ENCODE data around the gene KIF3B.
"Not testable (repeated sequence)": the region's sequence is repeated elsewhere in the genome, so short reads cannot be mapped to it uniquely, and the experiment has no call there.

Gene KIF3B

GRCh38 chr20:32320305-32320704 is 42.9 kb downstream of the KIF3B start:
- DNase-seq (ENCODE audit: insufficient read length, low spot score) (no peak), FAIRE-seq (no peak)
- TF ChIP-seq, protein P1, sequence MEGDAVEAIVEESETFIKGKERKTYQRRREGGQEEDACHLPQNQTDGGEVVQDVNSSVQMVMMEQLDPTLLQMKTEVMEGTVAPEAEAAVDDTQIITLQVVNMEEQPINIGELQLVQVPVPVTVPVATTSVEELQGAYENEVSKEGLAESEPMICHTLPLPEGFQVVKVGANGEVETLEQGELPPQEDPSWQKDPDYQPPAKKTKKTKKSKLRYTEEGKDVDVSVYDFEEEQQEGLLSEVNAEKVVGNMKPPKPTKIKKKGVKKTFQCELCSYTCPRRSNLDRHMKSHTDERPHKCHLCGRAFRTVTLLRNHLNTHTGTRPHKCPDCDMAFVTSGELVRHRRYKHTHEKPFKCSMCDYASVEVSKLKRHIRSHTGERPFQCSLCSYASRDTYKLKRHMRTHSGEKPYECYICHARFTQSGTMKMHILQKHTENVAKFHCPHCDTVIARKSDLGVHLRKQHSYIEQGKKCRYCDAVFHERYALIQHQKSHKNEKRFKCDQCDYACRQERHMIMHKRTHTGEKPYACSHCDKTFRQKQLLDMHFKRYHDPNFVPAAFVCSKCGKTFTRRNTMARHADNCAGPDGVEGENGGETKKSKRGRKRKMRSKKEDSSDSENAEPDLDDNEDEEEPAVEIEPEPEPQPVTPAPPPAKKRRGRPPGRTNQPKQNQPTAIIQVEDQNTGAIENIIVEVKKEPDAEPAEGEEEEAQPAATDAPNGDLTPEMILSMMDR (IDR thresholded peaks at IDR 0.05; ENCODE audit: insufficient read depth, missing control alignments), result no peak

GRCh38 chr20:32321390-32321789 is 43.9 kb downstream of the KIF3B start:
- TF ChIP-seq, protein P1 (IDR thresholded peaks at IDR 0.05; ENCODE audit: insufficient read depth, missing control alignments), result no peak
- FAIRE-seq, result no peak
- DNase-seq (ENCODE audit: insufficient read length, low spot score), result no peak

GRCh38 chr20:32322260-32322659 is 44.8 kb downstream of the KIF3B start:
- not testable (repeated sequence) for FAIRE-seq; DNase-seq (ENCODE audit: insufficient read length, low spot score)

DNA sequence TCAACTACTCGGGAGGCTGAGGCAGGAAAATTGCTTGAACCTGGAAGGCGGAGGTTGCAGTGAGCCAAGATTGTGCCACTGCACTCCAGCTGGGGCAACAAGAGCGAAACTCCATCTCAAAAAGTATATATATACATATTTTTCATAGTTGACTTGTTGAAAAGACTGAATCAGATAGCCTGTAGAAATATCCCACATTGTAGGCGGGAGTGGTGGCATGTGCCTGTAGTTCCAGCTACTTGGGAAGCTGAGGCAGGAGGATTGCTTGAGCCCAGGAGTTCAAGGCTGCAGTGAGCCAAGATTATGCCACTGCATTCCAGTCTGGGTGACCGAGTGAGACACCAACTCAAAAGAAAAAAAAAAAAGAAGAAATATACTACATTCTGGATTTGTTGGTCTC is 46.3 kb downstream of the KIF3B start:
- not testable (repeated sequence) for DNase-seq (ENCODE audit: insufficient read length, low spot score); FAIRE-seq

DNA sequence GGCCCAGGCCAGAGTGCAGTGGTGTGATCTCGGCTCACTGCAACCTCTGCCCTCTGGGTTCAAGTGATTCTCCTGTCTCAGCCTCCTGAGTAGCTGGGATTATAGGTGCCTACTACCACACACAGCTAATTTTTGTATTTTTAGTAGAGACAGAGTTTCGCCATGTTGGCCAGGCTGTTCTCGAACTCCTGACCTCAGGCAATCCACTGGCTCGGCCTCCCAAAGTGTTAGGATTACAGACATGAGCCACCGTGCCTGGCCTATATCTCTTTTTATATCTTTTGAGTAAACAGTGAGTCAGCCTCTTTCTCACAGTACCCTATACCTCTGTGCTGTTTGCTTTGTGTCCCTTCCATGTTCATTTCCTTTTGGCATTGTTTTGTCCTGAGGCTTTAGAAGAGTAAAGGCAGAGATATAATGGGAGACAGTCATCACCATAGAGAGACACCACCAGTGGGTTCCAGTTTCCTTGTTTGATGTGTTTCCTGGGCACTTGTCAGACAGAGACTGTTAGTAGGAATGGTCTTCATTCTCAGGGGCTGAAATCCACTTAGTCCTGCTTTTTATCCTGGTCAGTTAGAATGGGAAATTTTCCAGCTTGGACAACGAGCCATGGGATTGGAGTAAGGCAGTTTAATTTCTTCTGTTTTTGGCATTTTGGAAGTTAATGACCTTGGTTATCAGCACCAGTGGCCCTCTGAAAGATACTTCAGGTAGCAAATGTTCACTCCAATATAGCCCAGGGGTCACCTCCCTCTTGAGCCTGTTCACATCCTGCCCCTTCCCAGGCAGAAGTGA is 48.5 kb downstream of the KIF3B start:
- FAIRE-seq (no peak), DNase-seq (ENCODE audit: insufficient read length, low spot score) (no peak)
- TF ChIP-seq, protein P1 (IDR thresholded peaks at IDR 0.05; ENCODE audit: insufficient read depth, missing control alignments), result no peak

DNA sequence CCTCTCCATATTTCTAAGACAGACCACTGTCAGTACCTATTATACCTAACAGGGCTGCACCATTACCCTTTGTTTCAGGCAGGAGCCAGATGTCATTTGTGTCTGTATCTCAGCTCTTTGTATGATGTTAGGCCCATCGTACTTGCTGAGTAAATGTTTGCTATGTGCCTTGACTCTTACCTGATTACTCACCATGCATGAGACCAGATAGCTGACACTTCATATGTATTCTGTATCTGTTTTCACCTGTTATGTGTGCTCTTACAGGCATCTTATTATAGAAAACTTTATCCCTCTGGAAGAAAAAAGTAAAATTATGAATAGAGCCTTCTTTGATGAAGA is 49.0 kb downstream of the KIF3B start:
- TF ChIP-seq, protein P1 (IDR thresholded peaks at IDR 0.05; ENCODE audit: insufficient read depth, missing control alignments), result no peak
- DNase-seq (ENCODE audit: insufficient read length, low spot score) (no peak), FAIRE-seq (no peak)

GRCh38 chr20:32327087-32327681 is 49.7 kb downstream of the KIF3B start:
- no peak for DNase-seq (ENCODE audit: insufficient read length, low spot score)
- FAIRE-seq, result no peak
- TF ChIP-seq, protein P1 (IDR thresholded peaks at IDR 0.05; ENCODE audit: insufficient read depth, missing control alignments), result no peak

DNA sequence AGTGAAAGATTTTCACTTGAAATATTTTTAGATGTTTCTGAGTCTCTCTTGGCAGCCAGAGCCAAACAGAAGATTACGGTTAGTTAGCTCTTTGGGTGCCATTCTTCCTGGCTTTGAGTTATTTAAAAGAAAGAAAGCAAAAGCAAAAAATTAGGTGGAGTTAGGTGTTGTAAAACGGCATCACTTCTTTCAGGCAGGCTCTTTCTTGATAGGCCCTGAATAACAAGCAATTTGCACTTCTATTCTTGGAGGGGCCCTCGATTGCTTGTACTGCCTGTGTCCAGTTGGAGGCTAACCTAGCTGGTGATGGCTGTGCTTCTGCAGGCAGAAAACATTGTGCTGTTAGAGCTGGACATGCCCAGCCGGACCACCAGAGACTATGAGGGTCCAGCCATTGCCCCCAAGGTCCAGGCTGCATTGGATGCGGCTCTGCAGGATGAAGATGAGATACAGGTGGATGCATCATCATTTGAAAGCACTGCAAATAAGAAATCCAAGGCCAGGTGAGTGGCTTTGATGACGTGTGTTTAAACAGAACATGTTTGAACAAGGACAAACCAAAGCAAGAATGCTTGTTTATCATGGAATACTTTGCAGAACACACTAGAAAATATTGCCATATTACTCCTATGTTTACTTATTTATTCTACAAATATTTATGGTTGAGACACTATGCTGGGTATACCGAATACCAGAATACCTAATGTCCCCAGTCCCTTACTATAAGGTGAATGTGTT is 52.5 kb downstream of the KIF3B start:
- DNase-seq (ENCODE audit: insufficient read length, low spot score) (no peak), FAIRE-seq (no peak)
- TF ChIP-seq, protein P1 (IDR thresholded peaks at IDR 0.05; ENCODE audit: insufficient read depth, missing control alignments), result no peak
